OCI-LY1 (cell line): ENCODE data around the gene PTPRN2.

Experiments
- H2AFZ ChIP-seq: fragments of 200-600 bp; sonication (generic), shearing (Covaris generic); 2 replicates; pipeline ENCODE4 v1.6.0; 2014; ENCODE audit warnings: antibody characterized with exemption, mild to moderate bottlenecking, low read length
- H3F3A ChIP-seq: fragments of 200-600 bp; sonication (generic), shearing (Covaris generic); 2 replicates; pipeline ENCODE4 v1.6.0; 2014; ENCODE audit warnings: mild to moderate bottlenecking, antibody characterized with exemption, low read length, moderate library complexity; ENCODE audit not compliant: insufficient read depth
- H3K27ac ChIP-seq: fragments of 200-600 bp; sonication (generic); 2 replicates; pipeline ENCODE4 v1.5.1; 2014; ENCODE audit warnings: low read length, mixed run types, mild to moderate bottlenecking, low read depth; ENCODE audit not compliant: poor library complexity, severe bottlenecking
- H3K27me3 ChIP-seq: fragments of 200-600 bp; sonication (generic); 2 replicates; pipeline ENCODE4 v1.6.0; 2014; ENCODE audit warnings: antibody characterized with exemption, mild to moderate bottlenecking, low read length, moderate library complexity; ENCODE audit not compliant: insufficient read depth
- H3K36me3 ChIP-seq: fragments of 200-600 bp; sonication (generic); 2 replicates; pipeline ENCODE4 v1.6.1; 2014; ENCODE audit warnings: mild to moderate bottlenecking, antibody characterized with exemption, low read length, moderate library complexity, mixed read lengths; ENCODE audit not compliant: insufficient read depth
- H3K4me1 ChIP-seq: fragments of 200-600 bp; sonication (generic); 2 replicates; pipeline ENCODE4 v1.5.1; 2014; ENCODE audit warnings: mild to moderate bottlenecking, low read length, moderate library complexity; ENCODE audit not compliant: insufficient read depth, severe bottlenecking
- H3K4me2 ChIP-seq: fragments of 200-600 bp; sonication (generic), shearing (Covaris generic); 2 replicates; pipeline ENCODE4 v1.6.1; 2014; ENCODE audit warnings: low read length
- H3K4me3 ChIP-seq: fragments of 200-600 bp; sonication (generic); 2 replicates; pipeline ENCODE4 v1.5.1; 2014; ENCODE audit warnings: low read length, low read depth, mild to moderate bottlenecking, mixed read lengths; ENCODE audit not compliant: poor library complexity, severe bottlenecking
- H3K79me2 ChIP-seq: fragments of 200-600 bp; shearing (Covaris generic); 2 replicates; pipeline ENCODE4 v1.6.1; 2016; ENCODE audit warnings: mixed run types, low read length, mixed read lengths; ENCODE audit not compliant: insufficient read depth
- H3K9ac ChIP-seq: fragments of 200-600 bp; sonication (generic), shearing (Covaris generic); 2 replicates; pipeline ENCODE4 v1.6.1; 2014; ENCODE audit warnings: mild to moderate bottlenecking, low read length, mixed read lengths
- H3K9me2 ChIP-seq: fragments of 200-600 bp; sonication (generic), shearing (Covaris generic); 2 replicates; pipeline ENCODE4 v1.6.1; 2014; ENCODE audit warnings: low read depth, mild to moderate bottlenecking, low read length, mixed read lengths
- H3K9me3 ChIP-seq: fragments of 200-600 bp; shearing (Covaris generic); 2 replicates; pipeline ENCODE4 v1.6.1; 2014; ENCODE audit warnings: low read length, mixed read lengths
- H4K20me1 ChIP-seq: fragments of 200-600 bp; sonication (generic), shearing (Covaris generic); 2 replicates; pipeline ENCODE4 v1.6.0; 2016; ENCODE audit warnings: mild to moderate bottlenecking, low read length; ENCODE audit not compliant: insufficient read depth
- EZH2 ChIP-seq: fragments of 200-600 bp; sonication (generic), shearing (Covaris generic); IDR thresholded peaks from 2 replicates; pipeline ENCODE4 v1.8.0; 2017; ENCODE audit warnings: borderline replicate concordance, mixed run types, mild to moderate bottlenecking, antibody characterized with exemption, low read length, moderate library complexity, mixed read lengths
- TF ChIP-seq, protein P1 (sequence below): fragments of 200-600 bp; sonication (generic), shearing (Covaris generic); IDR thresholded peaks from 2 replicates; pipeline ENCODE4 v1.5.1; 2017; ENCODE audit warnings: mild to moderate bottlenecking, antibody characterized with exemption, low read length, moderate library complexity, mixed read lengths

The PTPRN2 gene

GRCh38 chr7:158073845-158074840 lies 513.5 kb downstream of the PTPRN2 start:
- no peaks in the 10 kb centered on the region for H3K9me3 ChIP-seq
- H3K79me2 ChIP-seq = no peaks in the 10 kb centered on the region
- H3K36me3 ChIP-seq = no peaks in the 10 kb centered on the region
- H3K4me1 ChIP-seq = no peaks in the 10 kb centered on the region
- H3K27ac ChIP-seq = no peak overlapping the region
- H3K9me2 ChIP-seq = no peaks in the 10 kb centered on the region
- H3K4me3 ChIP-seq = no peak overlapping the region
- H3F3A ChIP-seq = no peaks in the 10 kb centered on the region
- H4K20me1 ChIP-seq = no peaks in the 10 kb centered on the region
- H2AFZ ChIP-seq = no peak overlapping the region
- H3K9ac ChIP-seq = no peak overlapping the region
- H3K27me3 ChIP-seq = no peaks in the 10 kb centered on the region
- no peak overlapping the region for H3K4me2 ChIP-seq
- no peak for TF ChIP-seq EZH2
- TF ChIP-seq, protein P1, sequence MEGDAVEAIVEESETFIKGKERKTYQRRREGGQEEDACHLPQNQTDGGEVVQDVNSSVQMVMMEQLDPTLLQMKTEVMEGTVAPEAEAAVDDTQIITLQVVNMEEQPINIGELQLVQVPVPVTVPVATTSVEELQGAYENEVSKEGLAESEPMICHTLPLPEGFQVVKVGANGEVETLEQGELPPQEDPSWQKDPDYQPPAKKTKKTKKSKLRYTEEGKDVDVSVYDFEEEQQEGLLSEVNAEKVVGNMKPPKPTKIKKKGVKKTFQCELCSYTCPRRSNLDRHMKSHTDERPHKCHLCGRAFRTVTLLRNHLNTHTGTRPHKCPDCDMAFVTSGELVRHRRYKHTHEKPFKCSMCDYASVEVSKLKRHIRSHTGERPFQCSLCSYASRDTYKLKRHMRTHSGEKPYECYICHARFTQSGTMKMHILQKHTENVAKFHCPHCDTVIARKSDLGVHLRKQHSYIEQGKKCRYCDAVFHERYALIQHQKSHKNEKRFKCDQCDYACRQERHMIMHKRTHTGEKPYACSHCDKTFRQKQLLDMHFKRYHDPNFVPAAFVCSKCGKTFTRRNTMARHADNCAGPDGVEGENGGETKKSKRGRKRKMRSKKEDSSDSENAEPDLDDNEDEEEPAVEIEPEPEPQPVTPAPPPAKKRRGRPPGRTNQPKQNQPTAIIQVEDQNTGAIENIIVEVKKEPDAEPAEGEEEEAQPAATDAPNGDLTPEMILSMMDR = no peak

- TF ChIP-seq, protein P1 = no peak
- TF ChIP-seq EZH2 = no peak
- no peaks in the 10 kb centered on the region for H3K9me3 ChIP-seq
These were observed 514.5 kb downstream of the PTPRN2 start for GRCh38 chr7:158072991-158073730.

GRCh38 chr7:158070222-158070920 lies 517.3 kb downstream of the PTPRN2 start:
- H3K9me3 ChIP-seq = no peaks in the 10 kb centered on the region
- no peaks in the 10 kb centered on the region for H3K4me1 ChIP-seq
- no peaks in the 10 kb centered on the region for H3K79me2 ChIP-seq
- H3K9me2 ChIP-seq = no peaks in the 10 kb centered on the region
- no peak for TF ChIP-seq EZH2
- TF ChIP-seq, protein P1 = no peak
- H3K27me3 ChIP-seq = no peaks in the 10 kb centered on the region; the same call in 1 of the 2 replicates
- no peak overlapping the region for H3K4me2 ChIP-seq
- no peak overlapping the region for H2AFZ ChIP-seq
- H3F3A ChIP-seq = no peaks in the 10 kb centered on the region
- H3K36me3 ChIP-seq = no peaks in the 10 kb centered on the region
- H4K20me1 ChIP-seq = no peaks in the 10 kb centered on the region
- no peak overlapping the region for H3K27ac ChIP-seq
- H3K9ac ChIP-seq = no peak overlapping the region
- H3K4me3 ChIP-seq = no peak overlapping the region

More at GRCh38 chr7:158072991-158073730, 514.5 kb downstream of the PTPRN2 start:
- no peak overlapping the region for H3K4me3 ChIP-seq
- H4K20me1 ChIP-seq = no peaks in the 10 kb centered on the region
- no peaks in the 10 kb centered on the region for H3K27me3 ChIP-seq
- no peak overlapping the region for H3K9ac ChIP-seq
- no peak overlapping the region for H2AFZ ChIP-seq
- no peaks in the 10 kb centered on the region for H3K4me1 ChIP-seq
- H3K36me3 ChIP-seq = no peaks in the 10 kb centered on the region
- H3F3A ChIP-seq = no peaks in the 10 kb centered on the region
- no peak overlapping the region for H3K27ac ChIP-seq
- H3K4me2 ChIP-seq = no peak overlapping the region
- H3K79me2 ChIP-seq = no peaks in the 10 kb centered on the region
- H3K9me2 ChIP-seq = no peaks in the 10 kb centered on the region
